Right hindlimb (tissue), 1 donor: ENCODE data around the gene SRCIN1.

ENCODE experiments used
- DNase-seq: peaks from one replicate; pipeline ENCODE4 v3.0.0-alpha.2; 2018

SRCIN1 gene

GRCh38 chr17:38599398-38599856 is 6.3 kb downstream of the SRCIN1 start:
- no peak for DNase-seq

- DNase-seq: no peak
Observed at GRCh38 chr17:38598995-38599394, 6.8 kb downstream of the SRCIN1 start.

- DNase-seq: no peak
Observed at GRCh38 chr17:38598536-38598935, 7.2 kb downstream of the SRCIN1 start.

- DNase-seq: no peak
Observed at GRCh38 chr17:38597375-38597774, 8.4 kb downstream of the SRCIN1 start.

GRCh38 chr17:38596651-38597050 is 9.1 kb downstream of the SRCIN1 start:
- DNase-seq: no peak

GRCh38 chr17:38595892-38596291 is 9.9 kb downstream of the SRCIN1 start:
- no peak for DNase-seq

- no peak for DNase-seq
Observed at GRCh38 chr17:38594152-38594551, 11.6 kb downstream of the SRCIN1 start.

- no peak for DNase-seq
Observed at GRCh38 chr17:38592487-38592886, 13.3 kb downstream of the SRCIN1 start.

- no peak for DNase-seq
Observed at GRCh38 chr17:38591759-38592241, 14.0 kb downstream of the SRCIN1 start.

- no peak for DNase-seq
Observed at GRCh38 chr17:38590988-38591758, 14.6 kb downstream of the SRCIN1 start.

GRCh38 chr17:38589462-38590114 is 16.2 kb downstream of the SRCIN1 start:
- DNase-seq: no peak

GRCh38 chr17:38588788-38589174 is 17.0 kb downstream of the SRCIN1 start:
- DNase-seq: no peak

- DNase-seq: no peak
Observed at GRCh38 chr17:38587947-38588787, 17.6 kb downstream of the SRCIN1 start.

- DNase-seq: no peak
Observed at GRCh38 chr17:38587203-38587602, 18.5 kb downstream of the SRCIN1 start.

GRCh38 chr17:38586788-38587187 is 19.0 kb downstream of the SRCIN1 start:
- DNase-seq: no peak

GRCh38 chr17:38585918-38586529 is 19.7 kb downstream of the SRCIN1 start:
- DNase-seq: no peak

GRCh38 chr17:38585056-38585917 is 20.5 kb downstream of the SRCIN1 start:
- no peak for DNase-seq

- DNase-seq: no peak
Observed at GRCh38 chr17:38584350-38584925, 21.3 kb downstream of the SRCIN1 start.

GRCh38 chr17:38583828-38584349 is 21.9 kb downstream of the SRCIN1 start:
- no peak for DNase-seq

- no peak for DNase-seq
Observed at GRCh38 chr17:38583176-38583575, 22.6 kb downstream of the SRCIN1 start.

- no peak for DNase-seq
Observed at GRCh38 chr17:38582069-38582468, 23.7 kb downstream of the SRCIN1 start.
